Lower lobe of right lung (tissue), 2 donors: ENCODE data around the gene NFX1. TPM values are rescaled to one million over a fixed set of nuclear protein-coding genes. Genes with fewer than 3 reads are reported as not detected.

Source experiments
- ATAC-seq, 2 donors: fragments of 200-7000 bp; cut with Tn5 transposase; one replicate each; pipeline ENCODE4 v1.9.1; 2020 to 2022; ENCODE audit warnings: mild to moderate bottlenecking in 2 of 2, moderate library complexity in 2 of 2
- DNase-seq: peaks from one replicate; pipeline ENCODE4 v3.0.0-alpha.2; 2020
- H3K27ac ChIP-seq: fragments of 200-600 bp; one replicate; pipeline ENCODE4 v1.8.0; 2022
- H3K27me3 ChIP-seq: fragments of 200-600 bp; one replicate; pipeline ENCODE4 v1.8.0; 2022; ENCODE audit warnings: low read depth
- H3K36me3 ChIP-seq: fragments of 200-600 bp; one replicate; pipeline ENCODE4 v1.8.0; 2022; ENCODE audit warnings: mild to moderate bottlenecking
- H3K4me1 ChIP-seq: fragments of 200-600 bp; one replicate; pipeline ENCODE4 v1.8.0; 2022
- H3K4me3 ChIP-seq: fragments of 200-600 bp; one replicate; pipeline ENCODE4 v1.8.0; 2022; ENCODE audit warnings: mild to moderate bottlenecking
- H3K9me3 ChIP-seq: fragments of 200-600 bp; one replicate; pipeline ENCODE4 v1.8.0; 2022
- intact Hi-C: fragments of 100-400 bp; cut with DNase I; formaldehyde crosslinking; loops from one replicate; pipeline ENCODE4 v1.11.0; 2022
- long read RNA-seq: library from polyadenylated mRNA; unstranded; transcript quantifications from one replicate; pipeline ENCODE4 v2.0.0, GENCODE V29; 2021
- total RNA-seq: library from RNA; stranded (reverse); fragmentation: NEBNext Ultra II Directional; extraction: Animal tissue kit (Norgen Biotek cat#: 25700); gene quantifications from one replicate; pipeline ENCODE4 v1.2.1, GENCODE V29; 2021
- TF ChIP-seq, protein P1 (sequence below): fragments of 200-600 bp; IDR thresholded peaks from one replicate; pipeline ENCODE4 v1.8.0; 2022; ENCODE audit warnings: antibody characterized with exemption, mild to moderate bottlenecking
- donor health status: DM: no; HTN: yes; CAD: no; lungs with severe emphysema.

The NFX1 gene
- total RNA-seq, result 36.2 TPM
- long read RNA-seq, full-length matches to known transcripts, result 25 of 59 reads
- long read RNA-seq, partial matches to known transcripts, result 15 of 59 reads
- long read RNA-seq, other reads (novel, unspliced or antisense), result 19 of 59 reads

DNA sequence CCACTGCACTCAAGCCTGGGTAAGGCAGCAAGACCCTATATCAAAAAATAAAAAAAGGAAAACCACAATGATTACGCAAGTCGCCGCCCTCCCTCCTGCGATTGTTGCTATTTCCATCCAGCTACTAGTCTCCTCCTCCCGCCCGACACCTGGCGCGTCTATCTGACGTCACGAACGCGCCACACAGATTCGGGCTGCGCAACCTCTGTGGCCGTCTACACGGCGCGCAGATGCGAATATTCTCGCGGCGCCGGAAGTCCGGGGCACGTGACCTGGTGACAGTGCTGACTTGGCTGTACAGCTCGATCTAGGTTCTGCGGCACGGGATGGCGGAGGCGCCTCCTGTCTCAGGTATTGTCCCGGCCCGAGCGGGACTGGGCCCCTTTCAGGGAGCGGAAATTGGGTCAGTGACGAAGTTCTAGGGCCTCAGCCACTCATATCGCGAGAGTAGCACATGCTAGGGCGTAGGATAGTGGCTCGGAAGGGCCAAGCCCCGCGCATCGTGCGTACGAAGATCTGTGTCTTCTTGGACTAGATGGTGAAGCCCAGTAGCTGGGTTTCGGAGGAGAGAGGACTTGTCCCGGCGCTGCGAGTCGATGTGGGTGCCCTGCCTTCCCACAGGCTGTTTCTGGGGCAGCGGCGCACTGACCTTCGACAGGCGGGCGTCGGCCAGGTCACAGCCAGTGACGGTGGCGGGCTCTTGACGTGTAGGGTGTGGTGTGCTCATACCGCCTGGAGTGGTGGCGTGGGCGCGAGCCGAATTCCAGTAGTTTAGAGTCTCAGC, at the start of gene NFX1:
Gene NFX1, plus strand, starts transcription at position 270 of the 784 bp plus-strand sequence. Its CDS starts 57 bp downstream, at position 327.
- ATAC-seq (peak; percentile 95 to 97), DNase-seq (peak; percentile 99)
- H3K4me3 ChIP-seq, result peak within 1 kb of the TSS; percentile 89
- TF ChIP-seq, protein P1, sequence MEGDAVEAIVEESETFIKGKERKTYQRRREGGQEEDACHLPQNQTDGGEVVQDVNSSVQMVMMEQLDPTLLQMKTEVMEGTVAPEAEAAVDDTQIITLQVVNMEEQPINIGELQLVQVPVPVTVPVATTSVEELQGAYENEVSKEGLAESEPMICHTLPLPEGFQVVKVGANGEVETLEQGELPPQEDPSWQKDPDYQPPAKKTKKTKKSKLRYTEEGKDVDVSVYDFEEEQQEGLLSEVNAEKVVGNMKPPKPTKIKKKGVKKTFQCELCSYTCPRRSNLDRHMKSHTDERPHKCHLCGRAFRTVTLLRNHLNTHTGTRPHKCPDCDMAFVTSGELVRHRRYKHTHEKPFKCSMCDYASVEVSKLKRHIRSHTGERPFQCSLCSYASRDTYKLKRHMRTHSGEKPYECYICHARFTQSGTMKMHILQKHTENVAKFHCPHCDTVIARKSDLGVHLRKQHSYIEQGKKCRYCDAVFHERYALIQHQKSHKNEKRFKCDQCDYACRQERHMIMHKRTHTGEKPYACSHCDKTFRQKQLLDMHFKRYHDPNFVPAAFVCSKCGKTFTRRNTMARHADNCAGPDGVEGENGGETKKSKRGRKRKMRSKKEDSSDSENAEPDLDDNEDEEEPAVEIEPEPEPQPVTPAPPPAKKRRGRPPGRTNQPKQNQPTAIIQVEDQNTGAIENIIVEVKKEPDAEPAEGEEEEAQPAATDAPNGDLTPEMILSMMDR, result no peak
- no peaks in the 10 kb centered on the region for H3K27me3 ChIP-seq
- intact Hi-C loops, result no loop called here
- H3K36me3 ChIP-seq, result peaks cover 26% of the 10 kb centered on the region
- peak within 1 kb of the TSS; percentile 100 for H3K27ac ChIP-seq
- H3K4me1 ChIP-seq, result peaks cover 63% of the 10 kb centered on the region
- no peaks in the 10 kb centered on the region for H3K9me3 ChIP-seq

DNA sequence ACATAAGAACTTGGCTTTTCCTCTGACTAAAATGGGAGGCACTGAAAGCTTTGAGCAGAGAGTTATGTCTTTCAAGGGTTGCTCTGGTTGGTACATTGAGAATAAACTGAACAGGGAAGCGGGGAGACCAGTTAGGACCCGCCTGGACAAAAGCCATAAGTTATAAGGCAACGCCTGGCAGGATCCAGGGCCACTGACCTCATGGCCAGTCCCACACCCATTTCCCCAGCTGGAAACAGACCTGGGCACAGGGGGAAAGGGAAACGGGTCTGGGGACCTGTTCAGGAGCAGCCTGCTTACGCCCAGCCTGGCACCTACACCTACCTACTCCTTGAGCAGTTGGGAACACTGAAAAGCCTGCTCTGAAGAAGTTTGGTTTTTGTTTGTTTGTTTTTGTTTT, 49.0 kb upstream of the NFX1 start:
- Histone ChIP-seq H3K4me1 (no peaks in the 10 kb centered on the region), H3K27me3 (no peaks in the 10 kb centered on the region), H3K27ac (no peak overlapping the region), H3K9me3 (no peaks in the 10 kb centered on the region), H3K36me3 (no peaks in the 10 kb centered on the region), H3K4me3 (no peak overlapping the region)
- TF ChIP-seq, protein P1, result no peak
- DNase-seq (no peak), ATAC-seq (peak in 1 of 2 donors; percentile 17)
- intact Hi-C loops, result no loop called here

DNA sequence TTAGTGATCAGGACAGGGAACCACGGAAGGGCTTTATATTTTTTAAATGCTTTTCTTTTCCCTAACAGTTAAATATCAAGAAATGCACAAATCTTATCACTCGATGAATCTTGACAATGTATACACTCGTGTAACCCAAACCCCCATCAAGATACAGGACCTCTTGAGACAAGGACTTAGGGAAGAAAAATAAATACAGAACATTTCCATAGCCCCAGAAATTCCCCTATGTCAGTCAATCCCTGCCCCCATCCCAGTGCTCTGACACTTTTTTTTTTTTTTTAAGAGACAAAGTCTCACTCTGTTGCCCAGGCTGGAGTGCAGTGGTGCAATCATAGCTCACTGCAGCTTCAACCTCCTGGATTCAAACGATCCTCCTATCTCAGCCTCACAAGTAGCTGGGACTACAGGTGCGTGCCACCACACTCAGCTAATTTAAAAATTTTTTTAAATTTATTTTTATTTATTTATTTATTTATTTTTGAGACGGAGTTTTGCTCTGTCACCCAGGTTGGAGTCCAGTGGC, 47.6 kb upstream of the NFX1 start:
- Histone ChIP-seq H3K4me1 (no peaks in the 10 kb centered on the region), H3K9me3 (no peaks in the 10 kb centered on the region), H3K27ac (no peak overlapping the region), H3K36me3 (no peaks in the 10 kb centered on the region), H3K4me3 (no peak overlapping the region), H3K27me3 (no peaks in the 10 kb centered on the region)
- DNase-seq (no peak), ATAC-seq (peak in 1 of 2 donors; percentile 61)
- intact Hi-C loops, result no loop called here
- TF ChIP-seq, protein P1, result no peak

DNA sequence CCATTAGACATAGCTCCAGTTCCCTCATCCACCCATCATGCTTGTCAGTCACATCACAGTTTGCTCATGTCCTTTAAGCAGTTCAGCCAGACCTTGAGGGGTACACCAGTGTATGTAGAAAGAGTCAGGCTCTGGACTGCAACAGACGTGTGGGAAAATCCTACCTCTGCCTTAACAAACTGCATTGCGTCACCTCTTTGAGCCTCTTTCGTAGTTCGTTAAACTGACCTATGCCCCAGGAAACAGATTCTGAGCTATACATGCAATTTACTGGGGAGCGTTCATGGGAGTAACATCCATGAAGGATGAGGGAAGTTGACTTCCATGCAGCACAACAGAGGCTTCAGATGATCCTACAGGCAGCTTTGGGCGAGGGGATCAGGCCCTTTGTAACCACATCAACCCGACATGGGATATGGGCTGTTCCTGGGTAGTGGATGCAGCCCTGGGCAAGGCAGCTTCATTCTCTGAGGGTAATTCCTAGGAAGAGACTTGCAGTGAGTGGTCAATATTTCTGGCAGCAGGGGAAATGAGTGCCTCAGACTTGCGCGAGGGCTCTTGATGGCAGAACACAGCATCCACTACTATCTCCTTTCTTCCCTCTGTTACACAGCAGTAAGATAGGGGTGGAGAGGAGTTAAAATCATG, 46.1 kb upstream of the NFX1 start:
- Histone ChIP-seq H3K4me3 (no peak overlapping the region), H3K9me3 (no peaks in the 10 kb centered on the region), H3K27ac (no peak overlapping the region), H3K4me1 (no peaks in the 10 kb centered on the region), H3K27me3 (no peaks in the 10 kb centered on the region), H3K36me3 (no peaks in the 10 kb centered on the region)
- TF ChIP-seq, protein P1, result no peak
- ATAC-seq (no peak), DNase-seq (no peak)
- intact Hi-C loops, result no loop called here

DNA sequence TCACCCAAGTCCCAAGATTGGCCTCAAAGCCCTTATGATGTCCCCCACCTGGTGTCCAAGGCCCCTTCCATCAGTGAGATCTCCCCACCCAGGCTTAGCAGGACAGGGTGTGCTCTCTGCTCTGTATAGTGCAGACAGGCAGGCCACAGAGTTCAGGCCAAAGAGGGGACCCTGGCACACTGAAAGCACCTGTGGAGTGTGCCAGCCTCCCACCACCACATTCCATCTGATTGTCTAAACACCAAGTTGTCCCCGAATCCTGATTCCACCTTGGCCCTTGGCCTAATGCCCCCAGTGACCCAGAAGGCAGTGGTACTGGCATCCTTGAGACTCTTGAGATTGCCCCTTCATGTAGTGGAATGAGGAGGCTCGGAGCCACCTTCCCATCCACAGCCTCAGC, 45.0 kb upstream of the NFX1 start:
- Histone ChIP-seq H3K4me1 (no peaks in the 10 kb centered on the region), H3K9me3 (no peaks in the 10 kb centered on the region), H3K36me3 (peaks cover 2% of the 10 kb centered on the region), H3K4me3 (no peak overlapping the region), H3K27ac (no peak overlapping the region), H3K27me3 (no peaks in the 10 kb centered on the region)
- TF ChIP-seq, protein P1, result no peak
- DNase-seq (no peak), ATAC-seq (no peak)
- intact Hi-C loops, result no loop called here
